NCI-H748 treated with DMSO at 0.1 percent for 48 hours (cell line): Measurements from ENCODE around the gene BTBD16.

ENCODE experiments used
- DNase-seq: peaks from one replicate; lab custom pipeline; 2025; lab: John Stamatoyannopoulos, UW

The BTBD16 gene

DNA sequence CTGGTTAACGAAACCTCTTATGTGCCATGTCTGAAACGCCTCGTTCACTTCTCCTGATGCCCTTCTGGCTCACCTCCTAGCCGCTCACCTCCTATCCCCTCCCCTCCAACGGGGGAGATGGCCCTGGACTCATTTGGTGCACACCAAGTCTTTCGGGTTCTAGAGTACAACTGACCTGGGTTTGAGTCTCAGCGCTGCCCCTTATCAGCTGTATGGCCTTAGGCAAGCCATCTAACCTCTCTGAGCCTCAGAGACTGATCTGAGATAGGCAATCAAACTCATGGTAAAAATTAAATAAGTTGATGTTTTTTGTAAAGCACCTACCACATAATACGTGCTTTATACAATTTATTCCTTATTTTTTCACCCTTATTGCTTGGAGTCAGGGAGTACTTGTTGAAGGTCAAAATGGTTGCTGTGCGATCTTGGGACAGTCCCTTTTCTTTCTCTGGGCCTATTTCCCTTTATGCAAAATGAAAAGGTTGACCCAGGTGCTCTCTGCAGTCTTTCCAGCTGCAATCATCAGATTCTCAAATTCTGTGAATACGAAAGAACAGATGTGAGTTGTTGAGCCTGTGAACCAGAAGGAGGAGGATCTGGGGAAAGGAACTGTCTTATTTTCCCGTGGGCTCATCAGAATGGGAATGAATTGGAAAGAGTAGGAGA is 72.2 kb downstream of the BTBD16 start:
- DNase-seq: no peak

DNA sequence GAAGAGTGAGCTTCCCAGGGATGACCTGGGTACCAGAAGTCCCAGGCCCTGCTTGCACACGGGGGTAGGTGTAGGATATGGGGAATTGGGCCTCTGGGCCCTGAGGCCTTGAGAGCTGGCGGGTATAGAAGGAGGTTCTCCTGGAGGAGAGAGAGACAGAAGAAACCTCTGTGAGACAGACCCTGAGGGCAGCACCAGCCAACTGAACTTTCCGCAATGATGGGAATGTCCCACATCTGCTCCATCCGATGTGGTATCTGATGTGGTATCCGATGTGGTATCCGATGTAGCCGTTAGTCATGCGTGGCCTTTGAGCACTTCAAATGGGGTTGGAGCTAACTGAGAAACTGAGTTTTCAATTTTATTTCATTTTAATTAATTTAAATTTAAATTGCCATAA is 72.8 kb downstream of the BTBD16 start:
- DNase-seq: no peak

DNA sequence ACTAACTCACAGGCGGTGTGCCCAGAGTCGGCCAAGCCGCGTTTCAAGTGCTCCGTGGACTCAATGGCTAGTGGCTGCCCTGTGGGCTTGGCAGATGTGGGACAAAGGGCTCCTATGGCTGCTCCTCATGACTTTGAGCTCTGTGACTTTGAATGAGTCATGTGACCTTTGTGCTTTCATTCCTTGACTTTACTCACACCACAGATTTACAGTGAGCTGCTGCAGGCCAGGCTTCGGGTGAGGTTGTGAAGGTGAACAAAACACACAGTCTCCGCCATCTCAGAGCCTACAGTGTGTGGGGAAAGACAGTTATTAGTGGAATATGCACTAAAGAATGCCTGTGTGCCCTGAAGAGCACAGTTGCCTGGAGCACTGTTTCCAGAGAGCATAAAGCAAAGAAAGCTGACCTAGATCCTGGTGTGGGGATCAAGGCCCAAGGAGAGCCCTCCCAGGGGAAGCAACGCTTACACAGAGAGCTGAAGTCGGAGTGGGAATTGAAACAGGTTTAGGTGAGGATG is 73.7 kb downstream of the BTBD16 start:
- DNase-seq: no peak

- DNase-seq: no peak
Observed at GRCh38 chr10:122346326-122346950, 75.3 kb downstream of the BTBD16 start.

- no peak for DNase-seq
Observed at GRCh38 chr10:122347170-122347841, 76.2 kb downstream of the BTBD16 start.

DNA sequence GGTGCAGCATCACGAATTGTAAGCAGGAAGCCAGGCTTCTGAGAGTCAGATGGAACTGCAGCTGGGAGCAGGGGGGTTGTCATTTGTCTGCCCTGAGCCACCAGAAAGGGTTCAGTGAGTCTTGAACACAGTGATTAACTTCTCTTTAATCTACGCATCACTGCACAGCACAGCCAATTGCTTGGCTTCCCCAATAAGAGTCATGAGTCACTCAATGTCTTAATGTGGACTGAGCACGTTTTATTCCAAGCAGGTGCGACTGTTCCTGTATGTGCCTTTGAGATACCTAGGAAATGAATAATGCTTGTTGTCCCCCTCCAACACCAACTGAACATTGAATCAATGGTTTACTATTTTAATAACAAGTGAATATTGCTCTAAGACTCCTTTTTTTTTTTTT is 77.4 kb downstream of the BTBD16 start:
- DNase-seq: no peak

DNA sequence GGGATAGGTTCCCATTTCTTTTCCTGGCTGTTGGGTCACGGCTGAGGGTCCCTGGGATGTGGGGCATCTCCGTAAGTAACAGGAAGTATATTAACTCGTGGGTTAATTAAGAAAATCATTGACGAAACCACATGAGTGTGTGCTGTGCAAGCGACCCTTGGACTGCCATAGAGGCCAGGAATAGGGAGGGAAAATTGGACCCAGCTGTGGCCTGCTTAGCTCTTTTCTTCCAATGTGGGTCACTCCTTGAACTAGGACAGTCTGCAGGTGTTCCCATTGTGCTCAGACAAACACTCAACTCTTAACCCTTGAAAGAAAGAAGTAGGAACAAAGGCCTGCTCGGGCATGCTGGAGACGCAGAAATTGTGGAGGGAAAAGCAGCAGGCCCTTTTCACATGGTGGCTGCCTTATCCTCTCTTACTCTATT is 77.9 kb downstream of the BTBD16 start:
- no peak for DNase-seq

GRCh38 chr10:122349758-122350369 is 78.8 kb downstream of the BTBD16 start:
- DNase-seq: no peak

GRCh38 chr10:122350893-122351292 is 79.8 kb downstream of the BTBD16 start:
- no peak for DNase-seq

- DNase-seq: no peak
Observed at GRCh38 chr10:122352817-122353525, 81.9 kb downstream of the BTBD16 start.

- DNase-seq: no peak
Observed at GRCh38 chr10:122354383-122354782, 83.3 kb downstream of the BTBD16 start.

DNA sequence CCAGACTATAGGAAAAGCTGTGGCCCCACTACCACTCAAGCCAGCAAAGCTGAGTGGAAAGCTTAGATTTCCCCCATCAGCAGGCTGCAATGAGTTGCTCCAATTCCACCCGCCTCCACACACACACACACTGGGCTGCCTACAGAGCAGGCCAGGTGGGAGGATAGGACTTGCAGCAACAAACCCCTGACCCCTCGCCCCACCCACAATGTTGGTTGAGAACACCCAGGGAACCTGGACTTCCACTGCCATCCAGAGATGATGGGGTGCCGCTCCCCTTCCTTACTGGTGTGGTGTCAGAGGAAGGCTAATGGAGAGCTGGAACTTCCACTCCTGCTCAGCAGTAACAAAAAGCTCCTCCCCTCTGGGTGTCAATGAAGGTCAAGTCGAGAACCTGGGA is 86.6 kb downstream of the BTBD16 start:
- no peak for DNase-seq

DNA sequence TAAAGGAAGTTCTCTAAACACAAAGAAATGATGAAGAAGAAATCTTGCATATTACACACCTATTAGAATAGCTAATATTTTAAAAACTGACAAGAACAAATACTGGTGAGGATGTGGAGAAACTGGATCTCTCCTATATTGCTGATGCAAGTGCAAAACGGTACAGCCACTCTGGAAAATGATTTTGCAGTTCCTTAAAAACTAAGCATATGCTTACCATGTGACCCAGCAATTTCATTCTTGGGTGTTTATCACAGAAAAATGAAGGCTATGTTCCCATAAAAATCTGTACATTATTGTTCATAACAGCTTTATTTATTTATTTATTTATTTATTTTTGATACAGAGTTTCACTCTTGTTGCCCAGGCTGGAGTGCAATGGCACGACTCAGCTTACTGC is 88.5 kb downstream of the BTBD16 start:
- DNase-seq: no peak

GRCh38 chr10:122361046-122361445 is 90.0 kb downstream of the BTBD16 start:
- DNase-seq: no peak

GRCh38 chr10:122362031-122362592 is 91.0 kb downstream of the BTBD16 start:
- no peak for DNase-seq

DNA sequence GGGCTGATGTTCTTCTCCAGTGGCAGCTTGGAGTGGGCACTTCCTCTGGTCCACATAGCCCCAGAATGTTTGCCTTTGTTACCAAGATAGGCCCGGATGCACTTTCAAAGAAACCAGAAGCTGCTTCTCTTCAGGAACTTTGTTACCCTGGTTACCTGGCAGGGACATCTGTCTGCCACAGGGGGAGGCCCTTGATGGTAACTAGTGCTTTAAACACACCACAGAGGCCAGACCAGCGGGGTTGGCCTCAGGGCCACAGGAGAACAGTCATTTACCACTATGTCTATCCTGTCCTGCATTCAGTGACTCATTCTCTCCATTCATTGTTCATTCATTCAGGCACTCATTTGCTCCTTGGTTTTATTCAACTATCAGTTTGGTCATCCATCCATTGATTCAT is 91.5 kb downstream of the BTBD16 start:
- DNase-seq: no peak

DNA sequence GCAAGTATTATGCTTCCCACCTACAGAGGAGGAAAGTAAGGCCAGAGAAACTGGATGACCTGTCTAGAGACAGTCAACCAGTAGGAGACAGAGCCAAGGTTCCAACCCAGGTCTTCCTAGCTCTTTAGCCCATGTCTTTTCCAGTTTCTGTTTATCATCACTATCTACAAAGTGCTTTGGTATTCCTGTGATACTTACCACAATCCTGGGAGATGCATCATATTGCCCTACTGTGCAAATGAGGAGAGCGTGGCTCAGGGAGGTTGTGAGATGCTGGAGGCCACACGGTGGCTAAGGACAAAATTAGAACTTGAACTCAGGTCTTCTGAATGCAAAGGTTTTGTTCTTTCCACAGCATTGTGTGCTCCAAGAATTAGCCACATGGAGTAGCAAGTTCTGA is 92.2 kb downstream of the BTBD16 start:
- DNase-seq: no peak

DNA sequence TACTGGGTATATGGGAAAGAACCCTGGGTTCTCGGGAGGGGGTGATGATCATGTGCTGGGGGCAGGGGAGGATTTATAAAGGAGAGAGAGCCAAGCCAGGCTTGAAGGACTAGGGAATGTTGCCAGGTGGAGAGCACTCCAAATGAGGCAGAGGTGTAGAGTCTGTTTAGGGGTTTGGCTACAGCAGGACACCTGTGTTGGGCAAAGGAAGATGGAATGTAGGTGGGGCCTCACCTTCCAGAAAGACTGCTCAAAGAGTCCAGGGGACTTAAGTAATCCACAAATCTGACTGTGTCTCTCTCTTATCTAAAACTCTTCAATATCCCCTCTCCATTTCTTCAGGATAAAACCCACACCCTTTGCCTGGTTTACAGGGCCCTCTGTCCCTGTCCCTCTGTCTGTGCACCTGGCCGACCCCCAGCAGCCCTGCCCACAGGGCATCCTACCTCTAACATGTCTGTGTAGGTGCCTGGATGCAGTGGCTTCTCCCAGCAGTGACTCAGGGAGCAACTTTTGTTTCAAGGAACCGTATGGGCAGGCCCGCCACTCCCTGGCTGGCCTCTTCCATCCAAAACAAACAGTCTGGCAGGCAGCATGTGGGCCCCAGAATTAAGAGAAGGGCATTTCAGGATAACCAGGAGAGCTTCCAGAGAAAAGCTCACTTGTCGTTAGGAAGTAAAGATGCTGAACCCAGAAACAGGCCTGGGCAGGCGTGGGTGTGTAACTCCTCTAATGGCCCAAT is 92.8 kb downstream of the BTBD16 start:
- DNase-seq: no peak

DNA sequence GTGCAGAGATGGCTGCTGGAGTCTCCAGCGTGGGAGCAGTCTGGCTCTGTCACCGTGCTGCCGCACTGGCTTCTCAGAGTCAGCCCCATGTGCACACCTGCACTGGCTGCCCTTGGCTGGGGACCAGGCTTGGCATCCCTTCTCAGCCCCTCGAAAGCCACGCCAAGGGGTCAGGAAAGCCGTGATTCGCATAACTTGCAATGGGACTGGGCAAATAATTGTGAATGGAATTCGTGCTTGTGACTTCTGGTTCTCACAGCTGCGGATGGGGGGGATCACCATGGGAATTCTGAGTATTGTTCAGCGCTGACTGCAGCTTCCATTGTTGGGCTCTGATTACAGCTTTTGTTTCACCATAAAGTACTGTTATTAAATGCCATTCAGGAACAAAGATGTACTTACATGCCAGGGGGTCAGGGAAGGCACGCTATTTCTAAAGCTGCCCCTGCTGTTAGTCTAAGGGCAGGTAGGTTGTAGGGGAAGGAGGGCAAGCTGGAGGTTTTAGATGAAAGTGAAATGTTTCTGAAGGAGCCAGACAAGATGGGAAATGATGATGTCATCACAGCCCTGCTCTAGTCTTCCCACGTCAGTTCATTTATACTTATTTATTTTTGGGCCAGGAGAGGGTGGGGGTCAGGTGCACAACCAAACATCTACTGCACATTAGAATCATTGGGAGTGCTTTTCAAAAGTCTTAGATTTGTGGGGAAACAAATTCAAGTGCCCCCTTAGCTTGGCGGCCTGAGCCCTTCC is 97.6 kb downstream of the BTBD16 start:
- no peak for DNase-seq

DNA sequence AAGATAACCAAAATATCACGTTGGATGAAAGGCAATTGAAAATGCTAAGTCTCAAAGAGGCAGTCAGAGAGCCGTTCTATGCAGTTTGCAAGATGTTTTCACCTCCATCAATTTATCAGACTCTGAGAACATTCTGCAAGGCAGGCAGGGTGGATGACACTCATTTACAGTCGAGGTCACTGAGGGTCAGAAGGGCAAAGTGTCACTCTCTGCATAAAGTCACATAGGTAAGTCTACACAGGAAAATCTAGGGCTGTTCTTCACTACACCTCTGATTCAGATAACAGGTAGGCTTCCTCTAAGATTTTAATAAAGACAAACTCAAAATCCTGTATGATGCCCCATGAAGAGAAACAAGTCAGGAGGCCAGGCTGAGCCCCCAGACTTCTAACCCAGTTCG is 102.0 kb downstream of the BTBD16 start:
- DNase-seq: no peak
